Smooth muscle cell (in vitro differentiated cells): Measurements from ENCODE around the gene CCSAP. TPM values are rescaled to one million over a fixed set of nuclear protein-coding genes. Genes with fewer than 3 reads are reported as not detected.

Source experiments
- DNase-seq: peaks from one replicate; lab custom pipeline; 2025; ENCODE audit not compliant: unreplicated experiment; lab: John Stamatoyannopoulos, UW
- H2AFZ ChIP-seq: fragments of 200-600 bp; sonication (generic); 2 replicates; pipeline ENCODE4 v1.6.0; 2016; ENCODE audit warnings: antibody characterized with exemption, low read depth, mild to moderate bottlenecking
- H3F3A ChIP-seq: fragments of 200-600 bp; sonication (generic); 2 replicates; pipeline ENCODE4 v1.6.0; 2017; ENCODE audit warnings: antibody characterized with exemption, low read depth
- H3K27ac ChIP-seq: fragments of 200-600 bp; sonication (generic); 2 replicates; pipeline ENCODE4 v1.5.1; 2016; ENCODE audit warnings: low read depth, mild to moderate bottlenecking
- H3K27me3 ChIP-seq: fragments of 200-600 bp; sonication (generic); 2 replicates; pipeline ENCODE4 v1.6.1; 2016; ENCODE audit warnings: low read depth, mild to moderate bottlenecking
- H3K36me3 ChIP-seq: fragments of 200-600 bp; sonication (generic); 2 replicates; pipeline ENCODE4 v1.5.1; 2016; ENCODE audit warnings: low read depth
- H3K4me1 ChIP-seq: fragments of 200-600 bp; sonication (generic); 2 replicates; pipeline ENCODE4 v1.5.1; 2016; ENCODE audit warnings: low read depth
- H3K4me2 ChIP-seq: fragments of 200-600 bp; sonication (generic); 2 replicates; pipeline ENCODE4 v1.6.0; 2016; ENCODE audit warnings: mild to moderate bottlenecking
- H3K4me3 ChIP-seq: fragments of 200-600 bp; sonication (generic); 2 replicates; pipeline ENCODE4 v1.5.1; 2016; ENCODE audit warnings: mild to moderate bottlenecking
- H3K79me2 ChIP-seq: fragments of 200-600 bp; sonication (generic); 2 replicates; pipeline ENCODE4 v1.6.0; 2016; ENCODE audit warnings: low read depth, mild to moderate bottlenecking
- H3K9ac ChIP-seq: fragments of 200-600 bp; sonication (generic); 2 replicates; pipeline ENCODE4 v1.6.0; 2016; ENCODE audit warnings: low read depth
- H3K9me3 ChIP-seq: fragments of 200-600 bp; sonication (generic); replicated peaks from 2 replicates; pipeline ENCODE4 v1.5.1; 2016; ENCODE audit warnings: low read depth
- H4K20me1 ChIP-seq: fragments of 200-600 bp; sonication (generic); 2 replicates; pipeline ENCODE4 v1.6.0; 2016; ENCODE audit warnings: low read depth
- WGBS: methylation state at CpG from one replicate; pipeline ENCODE4 v1.1.7; 2016; ENCODE audit warnings: low lambda C conversion rate; 5-methylcytosine and 5-hydroxymethylcytosine counted together
- polyA plus RNA-seq: library from polyadenylated mRNA; unstranded; fragments of >200 nt; fragmentation: Nextera tagmentation; extraction: Ambion mirVana; gene quantifications from 2 replicates; pipeline ENCODE4 v1.2.1, GENCODE V29; 2016
- total RNA-seq: library from RNA; depleted of rRNA; stranded (reverse); fragments of >200 nt; gene quantifications from 2 replicates; pipeline ENCODE4 v1.2.3, GENCODE V29; 2014
- TF ChIP-seq, protein P1 (sequence below): fragments of 200-600 bp; sonication (generic); IDR thresholded peaks from 2 replicates; pipeline ENCODE4 v1.5.1; 2017; ENCODE audit warnings: borderline replicate concordance, mild to moderate bottlenecking, antibody characterized with exemption; ENCODE audit not compliant: insufficient read depth, poor library complexity, severe bottlenecking

The CCSAP gene
- total and polyA plus RNA-seq, 2 experiments from 2014 or later: 2.5 to 12.0 TPM

DNA sequence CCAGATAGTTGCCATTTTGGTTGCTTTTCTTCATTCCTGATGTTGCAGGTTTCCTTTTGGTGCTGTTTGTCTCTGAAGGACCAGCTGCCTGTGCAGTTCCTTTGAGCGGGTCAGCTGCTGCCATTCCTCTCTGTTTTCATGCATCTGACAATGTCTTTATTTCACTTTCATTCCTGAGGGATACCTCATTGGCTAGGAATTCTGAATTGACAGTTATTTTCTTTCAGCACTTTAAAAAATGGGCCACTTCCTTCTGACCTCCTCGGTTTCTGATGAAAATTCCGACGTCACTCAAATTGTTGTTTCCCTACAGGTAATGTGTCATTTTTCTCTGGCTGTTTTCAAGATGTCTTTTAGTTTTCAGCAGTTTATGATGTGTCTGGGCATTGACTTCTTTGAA, 24.8 kb downstream of the CCSAP start:
- Histone ChIP-seq H2AFZ (no peak overlapping the region), H3K9ac (no peak overlapping the region), H3K27ac (no peak overlapping the region), H3K27me3 (no peaks in the 10 kb centered on the region), H3K9me3 (no peaks in the 10 kb centered on the region), H3K79me2 (no peaks in the 10 kb centered on the region), H3K4me2 (no peak overlapping the region), H3K36me3 (no peaks in the 10 kb centered on the region), H3K4me3 (no peak overlapping the region), H3F3A (no peaks in the 10 kb centered on the region), H4K20me1 (no peaks in the 10 kb centered on the region), H3K4me1 (no peaks in the 10 kb centered on the region)
- 81% methylated on average over 4 of the region's 4 CpGs for WGBS
- TF ChIP-seq, protein P1, sequence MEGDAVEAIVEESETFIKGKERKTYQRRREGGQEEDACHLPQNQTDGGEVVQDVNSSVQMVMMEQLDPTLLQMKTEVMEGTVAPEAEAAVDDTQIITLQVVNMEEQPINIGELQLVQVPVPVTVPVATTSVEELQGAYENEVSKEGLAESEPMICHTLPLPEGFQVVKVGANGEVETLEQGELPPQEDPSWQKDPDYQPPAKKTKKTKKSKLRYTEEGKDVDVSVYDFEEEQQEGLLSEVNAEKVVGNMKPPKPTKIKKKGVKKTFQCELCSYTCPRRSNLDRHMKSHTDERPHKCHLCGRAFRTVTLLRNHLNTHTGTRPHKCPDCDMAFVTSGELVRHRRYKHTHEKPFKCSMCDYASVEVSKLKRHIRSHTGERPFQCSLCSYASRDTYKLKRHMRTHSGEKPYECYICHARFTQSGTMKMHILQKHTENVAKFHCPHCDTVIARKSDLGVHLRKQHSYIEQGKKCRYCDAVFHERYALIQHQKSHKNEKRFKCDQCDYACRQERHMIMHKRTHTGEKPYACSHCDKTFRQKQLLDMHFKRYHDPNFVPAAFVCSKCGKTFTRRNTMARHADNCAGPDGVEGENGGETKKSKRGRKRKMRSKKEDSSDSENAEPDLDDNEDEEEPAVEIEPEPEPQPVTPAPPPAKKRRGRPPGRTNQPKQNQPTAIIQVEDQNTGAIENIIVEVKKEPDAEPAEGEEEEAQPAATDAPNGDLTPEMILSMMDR: no peak
- no peak for DNase-seq

- H4K20me1 ChIP-seq: no peaks in the 10 kb centered on the region
- TF ChIP-seq, protein P1: no peak
- H3K36me3 ChIP-seq: no peaks in the 10 kb centered on the region
- no peak overlapping the region for H3K27ac ChIP-seq
- H3K4me1 ChIP-seq: no peaks in the 10 kb centered on the region
- H3K4me3 ChIP-seq: no peak overlapping the region
- no peaks in the 10 kb centered on the region for H3K27me3 ChIP-seq
- H3K9me3 ChIP-seq: no peaks in the 10 kb centered on the region
- no peak overlapping the region for H2AFZ ChIP-seq
- no peak overlapping the region for H3K9ac ChIP-seq
- WGBS: 100% methylated on average over 2 of the region's 2 CpGs
- H3K79me2 ChIP-seq: no peaks in the 10 kb centered on the region
- H3F3A ChIP-seq: no peaks in the 10 kb centered on the region
- DNase-seq: no peak
- no peak overlapping the region for H3K4me2 ChIP-seq
These were observed 26.7 kb downstream of the CCSAP start for GRCh38 chr1:229316166-229316565.

DNA sequence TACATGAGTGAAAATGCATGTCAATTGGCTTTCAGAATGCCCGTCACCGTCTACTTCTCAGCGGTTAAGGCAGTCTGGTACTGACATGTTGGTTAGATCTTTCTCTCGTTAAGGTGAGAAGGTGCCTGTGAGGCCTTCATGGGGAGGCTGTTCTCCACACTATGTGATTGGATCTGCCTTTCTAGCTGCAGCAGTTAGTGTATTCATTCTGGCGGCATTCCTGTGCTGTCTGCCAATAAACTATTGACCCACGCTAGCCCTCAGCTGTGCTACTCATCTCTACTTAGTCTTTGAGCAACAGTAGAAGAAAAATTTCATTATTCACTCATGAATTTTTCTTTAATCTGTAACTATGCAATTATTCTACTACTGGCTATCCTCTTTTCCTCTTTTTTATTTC, 32.0 kb downstream of the CCSAP start:
- Histone ChIP-seq H3K4me2 (no peak overlapping the region), H3K9ac (no peak overlapping the region), H3K27me3 (no peaks in the 10 kb centered on the region), H3K4me1 (no peaks in the 10 kb centered on the region), H3K79me2 (no peaks in the 10 kb centered on the region), H4K20me1 (no peaks in the 10 kb centered on the region), H3K4me3 (no peak overlapping the region), H3F3A (no peaks in the 10 kb centered on the region), H3K27ac (no peak overlapping the region), H3K36me3 (no peaks in the 10 kb centered on the region), H3K9me3 (no peaks in the 10 kb centered on the region), H2AFZ (no peak overlapping the region)
- TF ChIP-seq, protein P1: no peak
- DNase-seq: no peak
- 91% methylated on average over 6 of the region's 6 CpGs for WGBS

DNA sequence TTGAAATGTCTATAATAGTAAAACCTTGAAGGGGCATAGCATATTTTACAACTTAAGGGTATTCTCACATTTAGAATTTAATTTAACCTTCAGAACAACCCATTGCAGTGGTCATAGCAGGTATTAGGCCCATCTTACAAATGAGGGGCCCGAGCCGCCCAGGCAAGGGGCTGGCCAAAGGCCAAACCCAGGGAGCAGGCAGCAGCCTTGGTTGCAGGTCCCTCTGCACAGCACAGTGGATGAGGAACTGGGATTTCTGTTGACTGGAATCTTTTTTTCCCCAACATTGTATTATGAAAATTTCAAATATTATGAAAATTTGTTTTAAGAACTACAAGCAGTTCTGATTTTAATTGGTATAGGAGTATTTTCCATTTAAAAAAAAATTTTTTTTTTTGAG, 33.2 kb downstream of the CCSAP start:
- 100% methylated on average over 2 of the region's 2 CpGs for WGBS
- TF ChIP-seq, protein P1: no peak

More for the DNA sequence above, 33.2 kb downstream of the CCSAP start:
- no peak overlapping the region for H3K4me3 ChIP-seq
- H3K9ac ChIP-seq: no peak overlapping the region
- peaks cover 3% of the 10 kb centered on the region for H3K36me3 ChIP-seq
- no peaks in the 10 kb centered on the region for H4K20me1 ChIP-seq
- H3K4me1 ChIP-seq: no peaks in the 10 kb centered on the region
- no peak overlapping the region for H3K4me2 ChIP-seq
- no peaks in the 10 kb centered on the region for H3K79me2 ChIP-seq
- no peaks in the 10 kb centered on the region for H3K27me3 ChIP-seq
- no peak for DNase-seq
- H3F3A ChIP-seq: no peaks in the 10 kb centered on the region
- no peak overlapping the region for H3K27ac ChIP-seq
- H2AFZ ChIP-seq: no peak overlapping the region
- no peaks in the 10 kb centered on the region for H3K9me3 ChIP-seq
